DMS153 treated with DMSO at 0.1 percent for 48 hours (cell line): ENCODE results near the gene SLC26A1.
"Not testable (repeated sequence)": the region's sequence is repeated elsewhere in the genome, so short reads cannot be mapped to it uniquely, and the experiment has no call there.

Experiments used
- DNase-seq: peaks from one replicate; lab custom pipeline; 2025; ENCODE audit not compliant: unreplicated experiment; lab: John Stamatoyannopoulos, UW

The SLC26A1 gene

GRCh38 chr4:986428-986878, 6.8 kb downstream of the SLC26A1 start:
- no peak for DNase-seq

GRCh38 chr4:985123-985830, 7.9 kb downstream of the SLC26A1 start:
- no peak for DNase-seq

GRCh38 chr4:984336-985054, 8.7 kb downstream of the SLC26A1 start:
- DNase-seq = no peak

- DNase-seq = no peak
These were observed 10.4 kb downstream of the SLC26A1 start for GRCh38 chr4:982814-983213.

GRCh38 chr4:982291-982690, 10.9 kb downstream of the SLC26A1 start:
- DNase-seq = no peak

- no peak for DNase-seq
These were observed 14.1 kb downstream of the SLC26A1 start for GRCh38 chr4:978957-979701.

GRCh38 chr4:976016-976415, 17.2 kb downstream of the SLC26A1 start:
- not testable (repeated sequence) for DNase-seq

GRCh38 chr4:974668-975067, 18.5 kb downstream of the SLC26A1 start:
- DNase-seq = no peak

GRCh38 chr4:973431-974397, 19.5 kb downstream of the SLC26A1 start, which contains the start of gene DGKQ:
Gene DGKQ, minus strand, starts transcription at chr4:973569. Its CDS starts 87 bp downstream, at chr4:973482.
- peak; percentile 13 for DNase-seq

- no peak for DNase-seq
These were observed 20.4 kb downstream of the SLC26A1 start for GRCh38 chr4:972651-973424.

GRCh38 chr4:971666-972500, 21.3 kb downstream of the SLC26A1 start:
- no peak for DNase-seq

GRCh38 chr4:970854-971520, 22.2 kb downstream of the SLC26A1 start:
- no peak for DNase-seq

GRCh38 chr4:970046-970745, 23.0 kb downstream of the SLC26A1 start:
- no peak for DNase-seq

GRCh38 chr4:968621-969394, 24.4 kb downstream of the SLC26A1 start:
- DNase-seq = no peak

GRCh38 chr4:968221-968620, 25.0 kb downstream of the SLC26A1 start:
- DNase-seq = no peak

GRCh38 chr4:967113-968104, 25.8 kb downstream of the SLC26A1 start:
- no peak for DNase-seq
